ENCODE results near the gene RMRP.

RMRP gene

DNA sequence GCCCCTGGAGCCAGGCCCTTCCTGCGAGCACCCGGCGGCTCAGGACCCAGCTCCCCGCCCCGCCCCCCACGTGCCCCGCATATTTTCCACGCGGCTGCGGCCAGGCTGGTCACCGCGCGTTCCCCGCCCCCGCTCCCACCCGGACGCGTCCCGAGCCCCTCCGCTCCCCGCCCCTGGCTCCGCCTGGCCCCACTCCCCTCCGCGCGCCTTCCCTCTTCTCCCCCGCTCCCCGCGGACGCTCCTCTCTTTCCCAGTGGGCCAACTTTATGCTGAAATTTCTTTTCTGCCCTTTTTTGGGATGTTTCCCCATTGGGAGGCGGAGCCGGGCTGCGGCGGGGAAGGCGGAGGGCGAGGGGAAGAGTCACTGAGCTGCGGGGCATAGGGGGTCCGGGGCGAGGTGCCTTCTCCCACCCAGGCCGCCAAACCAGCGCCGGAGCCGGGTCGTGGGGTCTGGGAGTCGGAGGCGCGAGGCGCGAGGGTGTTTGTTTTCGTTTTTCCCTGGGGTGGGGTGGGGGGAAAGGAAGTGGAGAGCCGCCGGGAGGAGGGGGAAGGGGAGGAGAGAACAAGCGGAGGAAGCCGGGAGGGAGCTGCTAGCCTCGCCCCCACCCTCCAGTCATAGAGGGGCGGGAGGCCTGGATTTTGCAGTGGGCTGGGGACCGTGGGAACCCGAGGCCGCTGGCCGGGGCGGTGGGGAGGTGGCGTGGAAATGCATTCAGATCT is 33.0 kb upstream of the RMRP start:
- POLR2A ChIA-PET = interaction anchor here (0.6 to 1.9 kb wide), 6 partner anchors 10 to 42 kb away, joined by 3 to 14 read pairs (median 4); partner anchors contain the start of genes ARHGEF39, CCDC107, CREB3 and RMRP
- peak; percentile 69 for DNase-seq (ENCODE audit: extremely low spot score)
- TF ChIP-seq ELF4 (IDR thresholded peaks at IDR 0.05) (no peak), NFRKB (IDR thresholded peaks at IDR 0.05) (no peak), ZNF384 (IDR thresholded peaks at IDR 0.05) (no peak), LEF1 (IDR thresholded peaks at IDR 0.05; ENCODE audit: borderline replicate concordance) (no peak), CTBP1 (IDR thresholded peaks at IDR 0.05; ENCODE audit: borderline replicate concordance) (no peak), L3MBTL2 (conservative IDR thresholded peaks at IDR 0.05) (0 out of 2 replicates have a peak, but pooled peaks have one; percentile 50), FOXK2 (IDR thresholded peaks at IDR 0.05) (no peak)
- CTCF ChIA-PET = interaction anchor here (1.4 kb wide), 1 partner anchor 32 kb away, joined by 5 read pairs; the partner anchor contains the start of gene CCDC107

- DNase-seq (ENCODE audit: extremely low spot score) = no peak
- TF ChIP-seq SUZ12 (IDR thresholded peaks at IDR 0.05) (no peak), CTBP1 (IDR thresholded peaks at IDR 0.05; ENCODE audit: borderline replicate concordance) (no peak), ELF4 (IDR thresholded peaks at IDR 0.05) (no peak), TARDBP (IDR thresholded peaks at IDR 0.05) (no peak), FOXM1 (IDR thresholded peaks at IDR 0.05; ENCODE audit: borderline replicate concordance) (no peak), LEF1 (IDR thresholded peaks at IDR 0.05; ENCODE audit: borderline replicate concordance) (no peak), FOXK2 (IDR thresholded peaks at IDR 0.05) (no peak), FOXA1 (IDR thresholded peaks at IDR 0.05) (no peak)
- ChIA-PET POLR2A (interaction anchor here (1.2 to 1.9 kb wide), 3 partner anchors 26 to 32 kb away, joined by 3 to 14 read pairs (median 6); partner anchors contain the start of genes ARHGEF39, CCDC107 and RMRP), CTCF (no interaction called here)
Measured at GRCh38 chr9:35690294-35690613, 32.4 kb upstream of the RMRP start.

- ChIA-PET POLR2A (interaction anchor here (1.2 to 1.9 kb wide), 2 partner anchors 25 to 32 kb away, joined by 3 to 14 read pairs; partner anchors contain the start of genes ARHGEF39, CCDC107 and RMRP), CTCF (no interaction called here)
- no peak for TF ChIP-seq L3MBTL2 (conservative IDR thresholded peaks at IDR 0.05)
- no peak for TF ChIP-seq FOXK2 (IDR thresholded peaks at IDR 0.05)
- TF ChIP-seq HDGF (IDR thresholded peaks at IDR 0.05; ENCODE audit: borderline replicate concordance) = no peak
- TF ChIP-seq PKNOX1 (IDR thresholded peaks at IDR 0.05) = peak; percentile 38; the same call in 1 of the 2 replicates
- DNase-seq (ENCODE audit: extremely low spot score) = no peak
Measured at GRCh38 chr9:35689542-35690293, 31.9 kb upstream of the RMRP start, which contains the start of gene TPM2. TPM2 (minus strand) TSS chr9:35689925; CDS start chr9:35689817, 108 bp downstream.

DNA sequence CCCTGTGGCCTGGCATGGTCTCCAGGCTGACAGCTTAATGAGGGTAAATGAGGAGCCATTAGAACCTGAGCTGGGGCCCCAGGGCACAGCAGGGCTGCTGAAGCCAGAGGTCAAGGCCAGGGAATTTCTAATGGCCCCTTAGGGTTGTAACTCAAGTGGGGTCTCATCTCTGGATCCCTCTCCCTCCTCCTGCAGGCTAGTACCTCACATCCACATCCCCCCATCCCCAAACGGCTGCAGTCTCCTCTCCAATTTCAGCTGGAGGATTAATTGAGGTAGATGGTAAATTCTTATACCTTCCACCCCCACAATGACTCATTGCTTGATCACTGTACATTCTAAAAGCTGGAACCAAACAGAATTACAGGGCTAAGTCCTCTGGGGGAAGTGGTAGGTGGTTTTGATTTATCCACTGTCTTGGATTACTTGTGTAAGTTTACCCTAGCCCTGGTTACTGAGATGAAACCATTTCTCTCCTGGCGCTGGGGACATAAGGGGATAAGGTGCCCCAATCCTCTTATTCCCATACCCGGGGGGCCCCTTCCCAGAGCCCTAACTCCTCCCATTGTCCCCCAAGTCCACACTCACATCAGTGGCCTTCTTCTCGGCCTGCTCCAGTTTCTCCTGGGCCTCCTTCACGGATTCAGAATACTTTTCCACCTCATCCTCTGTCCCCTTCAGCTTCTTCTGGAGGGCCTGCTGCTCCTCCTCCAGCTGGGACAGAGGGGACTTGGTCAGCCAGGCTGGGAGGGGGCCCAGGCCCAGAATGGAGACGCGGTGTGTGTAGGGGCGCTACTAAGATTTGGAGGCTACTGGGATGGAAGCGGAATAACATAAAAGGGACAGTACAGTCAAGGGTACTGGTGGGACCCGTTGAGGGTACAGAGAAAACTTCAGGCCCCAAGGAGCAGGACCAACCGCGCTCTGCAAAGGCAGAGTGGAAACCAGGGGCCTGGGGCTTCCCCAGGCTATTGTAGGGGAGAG is 31.0 kb upstream of the RMRP start:
- POLR2A ChIA-PET = interaction anchor here (1.7 kb wide), 1 partner anchor 24 kb away, joined by 8 read pairs; the partner anchor contains the start of gene ARHGEF39
- DNase-seq (ENCODE audit: extremely low spot score) = no peak

DNA sequence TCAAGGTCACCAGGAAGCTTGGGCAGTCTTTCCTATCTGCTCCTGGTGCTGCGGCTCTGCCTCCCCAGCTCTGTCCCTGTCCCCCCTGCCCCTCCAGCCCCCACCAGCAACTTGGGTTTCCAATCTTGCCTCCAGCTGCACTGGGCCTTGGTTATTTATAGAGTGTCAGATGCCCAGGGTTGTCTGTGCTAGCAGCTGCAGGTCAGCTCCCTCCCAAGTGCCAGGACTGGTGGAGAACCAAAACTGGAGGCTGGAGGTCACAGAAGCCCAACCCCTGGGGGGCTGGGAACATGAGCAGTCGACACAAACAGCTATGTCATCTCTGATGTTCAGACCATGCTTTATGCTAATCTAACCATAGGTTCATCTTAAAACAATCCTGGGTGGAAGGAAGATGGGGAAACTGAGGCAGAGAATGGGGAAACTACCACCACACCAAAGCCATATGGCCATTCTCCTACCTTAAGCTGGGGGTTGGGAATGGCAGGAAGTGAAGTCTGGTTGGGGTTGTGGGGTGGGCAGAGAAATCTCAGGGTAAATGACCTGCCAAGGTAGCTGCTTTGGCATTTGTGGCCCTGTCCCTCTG is 30.2 kb upstream of the RMRP start:
- ChIA-PET POLR2A (interaction anchor here (1.7 kb wide), 1 partner anchor 23 kb away, joined by 8 read pairs; the partner anchor contains the start of gene ARHGEF39), CTCF (interaction anchor here (0.5 to 1.8 kb wide), 2 partner anchors 8 to 150 kb away, joined by 3 to 10 read pairs; no protein-coding TSS in a partner anchor)
- DNase-seq (ENCODE audit: extremely low spot score) = no peak
- no peak for TF ChIP-seq BHLHE40 (IDR thresholded peaks at IDR 0.05; ENCODE audit: borderline replicate concordance)
- no peak for TF ChIP-seq FOXA1 (IDR thresholded peaks at IDR 0.05)
- no peak for TF ChIP-seq SUZ12 (IDR thresholded peaks at IDR 0.05)
- no peak for TF ChIP-seq PKNOX1 (IDR thresholded peaks at IDR 0.05)
- TF ChIP-seq TARDBP (IDR thresholded peaks at IDR 0.05) = no peak
- no peak for TF ChIP-seq NFRKB (IDR thresholded peaks at IDR 0.05)
- no peak for TF ChIP-seq HDGF (IDR thresholded peaks at IDR 0.05; ENCODE audit: borderline replicate concordance)

More for the DNA sequence above, 31.0 kb upstream of the RMRP start:
- TF ChIP-seq ELF4 (IDR thresholded peaks at IDR 0.05) = no peak
- TF ChIP-seq TARDBP (IDR thresholded peaks at IDR 0.05) = no peak
- TF ChIP-seq ARNT (IDR thresholded peaks at IDR 0.05) = no peak
- no peak for TF ChIP-seq LEF1 (IDR thresholded peaks at IDR 0.05; ENCODE audit: borderline replicate concordance)
- TF ChIP-seq FOXK2 (IDR thresholded peaks at IDR 0.05) = no peak
- TF ChIP-seq NFRKB (IDR thresholded peaks at IDR 0.05) = no peak
- no peak for TF ChIP-seq BHLHE40 (IDR thresholded peaks at IDR 0.05; ENCODE audit: borderline replicate concordance)
- no peak for TF ChIP-seq L3MBTL2 (conservative IDR thresholded peaks at IDR 0.05)
- TF ChIP-seq SP1 (IDR thresholded peaks at IDR 0.05) = no peak
- CTCF ChIA-PET = interaction anchor here (0.5 to 1.8 kb wide), 2 partner anchors 7 to 149 kb away, joined by 3 to 10 read pairs; no protein-coding TSS in a partner anchor
